BE2C (cell line): Measurements from ENCODE around the gene NT5C3A.

Experiments
- DNase-seq: peaks from one replicate; pipeline ENCODE4 v3.0.0-alpha.2; 2020
- H3K27me3 ChIP-seq: fragments of 250-450 bp; sonication (Bioruptor Pico); 2 replicates; pipeline ENCODE4 v1.5.1; 2020; ENCODE audit warnings: mild to moderate bottlenecking
- H3K36me3 ChIP-seq: fragments of 250-450 bp; sonication (Bioruptor Pico); 2 replicates; pipeline ENCODE4 v1.5.1; 2020; ENCODE audit warnings: mild to moderate bottlenecking
- H3K4me1 ChIP-seq: fragments of 250-450 bp; sonication (Bioruptor Pico); 2 replicates; pipeline ENCODE4 v1.5.1; 2020
- H3K4me3 ChIP-seq: 2 replicates; pipeline ENCODE4 v1.5.1; 2011; ENCODE audit warnings: low read depth, low read length
- H3K9me3 ChIP-seq: fragments of 250-450 bp; sonication (Bioruptor Pico); 2 replicates; pipeline ENCODE4 v1.5.1; 2020
- TF ChIP-seq, protein P1 (sequence below): IDR thresholded peaks from 2 replicates; pipeline ENCODE4 v1.5.1; 2012; ENCODE audit warnings: mild to moderate bottlenecking, low read depth, low read length

NT5C3A gene

DNA sequence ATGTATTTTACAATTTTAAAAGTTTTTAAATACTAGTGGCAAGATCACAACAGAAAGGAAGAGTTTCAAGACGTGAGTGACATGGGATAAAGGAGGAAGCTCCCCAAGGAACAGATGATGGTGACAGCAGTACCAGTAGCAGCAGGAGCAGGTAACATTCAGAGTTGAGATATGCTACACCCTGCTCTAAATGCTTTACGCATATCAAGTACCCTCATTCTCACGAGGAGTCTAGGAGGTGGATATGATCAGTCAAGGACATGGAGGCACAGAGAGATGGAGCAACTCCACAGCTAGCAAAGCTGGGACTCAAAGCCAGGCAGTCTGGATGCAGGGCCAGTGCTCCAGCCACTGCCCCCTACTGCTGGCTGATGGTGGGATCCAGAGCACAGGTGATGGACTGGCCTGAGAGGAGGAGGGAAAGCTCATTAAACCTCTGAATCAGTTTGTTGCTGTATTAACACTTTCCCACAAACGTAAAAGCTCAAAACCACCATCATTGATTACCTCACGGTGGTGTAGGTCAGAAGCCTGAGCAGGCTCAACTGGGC lies 29.1 kb upstream of the NT5C3A start:
- TF ChIP-seq, protein P1, sequence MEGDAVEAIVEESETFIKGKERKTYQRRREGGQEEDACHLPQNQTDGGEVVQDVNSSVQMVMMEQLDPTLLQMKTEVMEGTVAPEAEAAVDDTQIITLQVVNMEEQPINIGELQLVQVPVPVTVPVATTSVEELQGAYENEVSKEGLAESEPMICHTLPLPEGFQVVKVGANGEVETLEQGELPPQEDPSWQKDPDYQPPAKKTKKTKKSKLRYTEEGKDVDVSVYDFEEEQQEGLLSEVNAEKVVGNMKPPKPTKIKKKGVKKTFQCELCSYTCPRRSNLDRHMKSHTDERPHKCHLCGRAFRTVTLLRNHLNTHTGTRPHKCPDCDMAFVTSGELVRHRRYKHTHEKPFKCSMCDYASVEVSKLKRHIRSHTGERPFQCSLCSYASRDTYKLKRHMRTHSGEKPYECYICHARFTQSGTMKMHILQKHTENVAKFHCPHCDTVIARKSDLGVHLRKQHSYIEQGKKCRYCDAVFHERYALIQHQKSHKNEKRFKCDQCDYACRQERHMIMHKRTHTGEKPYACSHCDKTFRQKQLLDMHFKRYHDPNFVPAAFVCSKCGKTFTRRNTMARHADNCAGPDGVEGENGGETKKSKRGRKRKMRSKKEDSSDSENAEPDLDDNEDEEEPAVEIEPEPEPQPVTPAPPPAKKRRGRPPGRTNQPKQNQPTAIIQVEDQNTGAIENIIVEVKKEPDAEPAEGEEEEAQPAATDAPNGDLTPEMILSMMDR, result peak; percentile 18; the same call in 1 of the 2 replicates
- no peak overlapping the region for H3K4me3 ChIP-seq
- no peaks in the 10 kb centered on the region for H3K9me3 ChIP-seq
- H3K27me3 ChIP-seq, result no peaks in the 10 kb centered on the region
- peaks cover 34% of the 10 kb centered on the region for H3K36me3 ChIP-seq
- no peaks in the 10 kb centered on the region for H3K4me1 ChIP-seq
- no peak for DNase-seq

GRCh38 chr7:33091111-33091531 lies 28.5 kb upstream of the NT5C3A start:
- Histone ChIP-seq H3K27me3 (no peaks in the 10 kb centered on the region), H3K9me3 (no peaks in the 10 kb centered on the region), H3K4me1 (no peaks in the 10 kb centered on the region), H3K4me3 (no peak overlapping the region), H3K36me3 (peaks cover 29% of the 10 kb centered on the region)
- TF ChIP-seq, protein P1, result no peak
- no peak for DNase-seq

GRCh38 chr7:33089142-33089541 lies 26.6 kb upstream of the NT5C3A start:
- Histone ChIP-seq H3K4me1 (no peaks in the 10 kb centered on the region), H3K27me3 (no peaks in the 10 kb centered on the region), H3K9me3 (no peaks in the 10 kb centered on the region), H3K36me3 (peaks cover 13% of the 10 kb centered on the region), H3K4me3 (no peak overlapping the region)
- TF ChIP-seq, protein P1, result no peak
- no peak for DNase-seq

DNA sequence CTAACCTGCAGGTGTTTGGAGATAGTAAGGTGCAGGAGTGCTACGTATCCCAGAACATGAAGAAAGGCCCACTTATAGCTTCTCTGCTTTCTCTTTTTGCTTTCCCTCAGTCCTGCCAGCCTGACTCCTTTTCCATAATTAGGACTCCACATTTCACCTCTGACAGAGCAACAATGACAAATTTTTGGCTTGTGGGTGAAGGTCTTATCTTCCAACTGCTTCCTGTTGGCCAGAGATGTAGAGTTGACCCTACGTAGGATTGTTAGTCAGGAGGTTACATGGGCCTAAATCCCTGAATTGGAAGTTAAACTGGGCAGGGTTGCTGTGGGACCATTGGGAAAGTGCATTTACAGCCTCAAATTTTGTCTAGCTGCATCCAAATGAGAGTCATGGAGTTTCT lies 25.3 kb upstream of the NT5C3A start:
- Histone ChIP-seq H3K36me3 (peaks cover under 1% of the 10 kb centered on the region; the same call in 1 of the 2 replicates), H3K27me3 (no peaks in the 10 kb centered on the region), H3K9me3 (no peaks in the 10 kb centered on the region), H3K4me1 (no peaks in the 10 kb centered on the region), H3K4me3 (no peak overlapping the region)
- no peak for DNase-seq
- TF ChIP-seq, protein P1, result no peak

GRCh38 chr7:33087356-33087755 lies 24.8 kb upstream of the NT5C3A start:
- DNase-seq, result no peak
- Histone ChIP-seq H3K4me1 (no peaks in the 10 kb centered on the region), H3K27me3 (no peaks in the 10 kb centered on the region), H3K36me3 (no peaks in the 10 kb centered on the region), H3K9me3 (no peaks in the 10 kb centered on the region), H3K4me3 (no peak overlapping the region)
- TF ChIP-seq, protein P1, result no peak

- H3K4me3 ChIP-seq, result no peak overlapping the region
- peaks cover 46% of the 10 kb centered on the region for H3K27me3 ChIP-seq
- TF ChIP-seq, protein P1, result no peak
- H3K36me3 ChIP-seq, result no peaks in the 10 kb centered on the region
- no peaks in the 10 kb centered on the region for H3K4me1 ChIP-seq
- no peak for DNase-seq
- no peaks in the 10 kb centered on the region; the same call in 1 of the 2 replicates for H3K9me3 ChIP-seq
Observed at GRCh38 chr7:33079763-33080690, 17.5 kb upstream of the NT5C3A start.
